ENCODE measurements around the gene SHISAL1.

DNA sequence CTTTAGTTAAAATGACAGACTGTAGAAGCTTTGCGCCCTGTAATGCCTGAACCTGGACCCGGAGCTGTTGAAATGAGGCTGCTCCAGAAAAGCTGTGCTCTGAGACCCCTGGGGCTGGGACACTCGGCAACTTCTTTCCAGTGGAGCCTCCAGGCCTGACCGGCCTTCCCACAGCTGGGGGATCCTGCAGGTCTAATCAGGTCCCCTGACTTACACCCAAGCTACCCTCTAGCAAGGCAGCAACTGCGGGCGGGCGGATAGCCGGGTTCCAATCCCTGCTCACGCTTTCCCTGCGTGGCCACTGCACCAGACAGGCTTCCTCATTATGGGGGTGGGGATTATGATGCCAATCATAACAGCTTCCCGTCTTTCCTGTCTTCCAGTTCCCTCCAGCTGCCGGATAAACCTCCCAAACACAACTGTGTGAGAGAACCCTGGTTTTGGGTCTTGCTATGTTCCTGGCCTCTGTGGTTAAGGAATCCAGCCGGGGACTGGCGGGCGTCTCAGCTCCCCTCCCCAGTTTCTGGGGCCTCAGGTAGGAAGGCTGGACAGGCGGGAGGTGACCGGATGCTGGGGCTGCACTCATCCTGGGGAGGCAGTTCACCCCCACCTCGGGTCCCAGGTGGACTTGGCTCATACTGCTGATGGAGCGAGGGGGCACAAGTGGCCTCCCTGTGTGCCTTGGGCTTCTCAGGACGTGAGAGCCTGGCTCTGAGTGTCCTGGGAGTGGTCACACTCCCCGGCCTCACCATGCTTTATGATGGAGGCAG lies 93.5 kb downstream of the SHISAL1 start:
- TF ChIP-seq, protein P1, sequence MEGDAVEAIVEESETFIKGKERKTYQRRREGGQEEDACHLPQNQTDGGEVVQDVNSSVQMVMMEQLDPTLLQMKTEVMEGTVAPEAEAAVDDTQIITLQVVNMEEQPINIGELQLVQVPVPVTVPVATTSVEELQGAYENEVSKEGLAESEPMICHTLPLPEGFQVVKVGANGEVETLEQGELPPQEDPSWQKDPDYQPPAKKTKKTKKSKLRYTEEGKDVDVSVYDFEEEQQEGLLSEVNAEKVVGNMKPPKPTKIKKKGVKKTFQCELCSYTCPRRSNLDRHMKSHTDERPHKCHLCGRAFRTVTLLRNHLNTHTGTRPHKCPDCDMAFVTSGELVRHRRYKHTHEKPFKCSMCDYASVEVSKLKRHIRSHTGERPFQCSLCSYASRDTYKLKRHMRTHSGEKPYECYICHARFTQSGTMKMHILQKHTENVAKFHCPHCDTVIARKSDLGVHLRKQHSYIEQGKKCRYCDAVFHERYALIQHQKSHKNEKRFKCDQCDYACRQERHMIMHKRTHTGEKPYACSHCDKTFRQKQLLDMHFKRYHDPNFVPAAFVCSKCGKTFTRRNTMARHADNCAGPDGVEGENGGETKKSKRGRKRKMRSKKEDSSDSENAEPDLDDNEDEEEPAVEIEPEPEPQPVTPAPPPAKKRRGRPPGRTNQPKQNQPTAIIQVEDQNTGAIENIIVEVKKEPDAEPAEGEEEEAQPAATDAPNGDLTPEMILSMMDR (IDR thresholded peaks at IDR 0.05) = no peak
- TF ChIP-seq POLR2A (IDR thresholded peaks at IDR 0.05) = no peak
